Activated CD8-positive, alpha-beta memory T cell treated with anti-CD3 and anti-CD28 coated beads for 24 hours (primary cell): Measurements from ENCODE around the gene CEP152.

Experiments used
- DNase-seq: peaks from one replicate; pipeline ENCODE4 v3.0.0-alpha.2; 2020

The CEP152 gene

DNA sequence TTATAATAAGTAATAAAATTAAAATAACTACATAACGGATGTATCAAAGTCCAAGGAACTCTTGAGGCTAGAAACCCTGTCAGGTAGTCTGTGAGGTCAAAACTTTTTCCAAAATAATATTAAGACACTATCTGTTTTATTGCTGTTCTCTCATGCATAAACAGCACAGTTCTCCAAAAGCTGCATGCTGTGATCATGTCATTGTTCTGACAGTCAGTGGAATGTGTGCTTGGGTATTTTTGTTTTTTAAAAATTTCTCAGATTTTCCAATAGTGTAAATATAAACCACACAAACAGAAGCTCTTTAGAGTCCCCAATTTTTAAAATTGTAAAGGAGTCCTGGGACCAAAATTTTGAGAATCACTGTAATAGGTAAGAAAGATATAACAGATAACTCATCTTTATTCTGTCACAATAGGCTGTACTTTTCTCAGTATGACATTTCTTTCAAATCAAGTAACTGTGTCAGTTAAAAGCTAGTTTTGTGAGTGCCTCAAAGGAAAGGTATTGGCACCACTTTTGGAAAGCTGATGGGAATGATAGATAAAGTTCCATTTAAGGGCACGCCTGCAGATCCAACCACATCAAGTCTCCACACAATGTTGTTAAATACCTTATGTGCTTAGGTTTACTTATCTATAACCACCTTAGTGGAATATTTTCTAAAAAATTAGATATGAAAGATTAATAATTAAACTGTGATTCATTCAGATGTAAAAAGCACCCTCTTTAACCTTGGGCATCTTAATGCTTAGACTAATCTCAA is 49.3 kb downstream of the CEP152 start:
- DNase-seq: no peak

DNA sequence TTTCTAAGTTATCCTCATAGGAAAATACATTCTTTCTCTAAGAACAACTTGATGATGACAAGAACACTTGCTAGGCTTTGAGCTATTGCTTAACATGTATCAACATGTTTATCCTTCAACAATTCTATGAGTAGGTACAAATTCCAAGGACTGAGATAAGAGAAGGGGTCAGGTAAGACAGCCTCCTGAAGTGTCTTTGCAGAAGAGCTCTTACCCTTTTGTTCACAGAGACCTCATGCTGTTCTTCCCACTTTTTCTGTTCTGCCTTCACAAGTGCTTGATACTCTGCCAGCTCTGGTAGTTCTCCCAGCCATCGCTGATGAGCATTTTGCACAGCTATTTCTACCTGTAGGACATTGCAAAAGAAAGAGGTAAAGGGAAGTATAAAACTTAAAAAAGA is 50.9 kb downstream of the CEP152 start:
- DNase-seq: no peak

GRCh38 chr15:48757661-48758060 is 53.2 kb downstream of the CEP152 start:
- no peak for DNase-seq

DNA sequence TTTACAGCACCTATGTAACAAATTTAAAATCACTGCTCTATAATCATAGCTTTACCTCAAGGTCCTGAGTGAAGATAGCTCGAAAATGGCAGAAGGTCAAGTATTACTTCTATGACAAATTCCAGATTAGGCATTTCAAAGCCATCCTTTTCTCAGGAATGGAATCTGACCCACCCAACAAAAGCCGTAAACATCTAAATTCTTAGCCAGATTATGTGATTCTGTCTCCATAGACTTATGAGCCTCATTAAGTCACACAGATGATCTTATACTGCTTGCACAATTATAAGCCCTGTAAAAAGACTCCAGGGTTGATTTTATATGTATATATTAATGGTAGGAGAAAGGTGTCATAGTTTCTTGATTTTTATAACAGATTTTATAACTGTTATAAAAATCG is 56.9 kb downstream of the CEP152 start:
- DNase-seq: no peak

GRCh38 chr15:48751595-48751994 is 59.3 kb downstream of the CEP152 start:
- no peak for DNase-seq

GRCh38 chr15:48748535-48748934 is 62.3 kb downstream of the CEP152 start:
- no peak for DNase-seq

DNA sequence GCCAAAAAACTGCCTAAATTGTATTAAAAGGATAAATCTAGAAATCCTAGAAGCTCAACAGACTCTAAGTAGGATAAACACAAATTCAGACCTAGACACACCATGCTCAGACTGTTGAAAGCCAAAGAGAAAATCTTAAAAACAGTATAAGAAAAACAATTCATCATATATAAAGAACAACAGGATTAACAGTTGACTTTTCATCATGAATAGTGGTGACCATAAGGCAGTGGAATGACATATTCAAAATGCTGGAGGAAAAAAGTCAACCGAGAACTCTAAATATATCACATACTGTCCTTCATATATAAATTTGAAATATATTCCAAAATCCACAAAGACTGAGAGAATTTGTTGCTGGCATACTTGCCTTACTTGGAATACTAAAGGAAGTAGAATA is 77.3 kb downstream of the CEP152 start:
- no peak for DNase-seq

DNA sequence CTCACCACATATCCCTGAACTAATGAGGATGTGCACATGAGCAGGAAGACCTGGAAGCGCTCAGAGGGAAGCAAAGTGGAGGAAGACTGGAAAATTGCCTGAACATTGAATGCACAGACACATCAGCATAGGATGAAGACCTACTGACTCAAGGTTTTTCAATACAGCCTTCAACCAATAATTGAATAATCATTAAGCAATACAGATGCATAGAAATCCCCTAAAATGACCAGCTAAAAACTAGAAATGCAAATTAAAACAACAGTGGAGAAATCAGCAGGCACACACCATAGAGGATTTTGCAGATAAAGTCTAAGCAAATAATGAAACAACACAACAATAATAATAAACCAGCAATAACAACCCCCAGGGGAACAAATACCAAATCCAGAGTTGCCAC is 80.4 kb downstream of the CEP152 start:
- no peak for DNase-seq

DNA sequence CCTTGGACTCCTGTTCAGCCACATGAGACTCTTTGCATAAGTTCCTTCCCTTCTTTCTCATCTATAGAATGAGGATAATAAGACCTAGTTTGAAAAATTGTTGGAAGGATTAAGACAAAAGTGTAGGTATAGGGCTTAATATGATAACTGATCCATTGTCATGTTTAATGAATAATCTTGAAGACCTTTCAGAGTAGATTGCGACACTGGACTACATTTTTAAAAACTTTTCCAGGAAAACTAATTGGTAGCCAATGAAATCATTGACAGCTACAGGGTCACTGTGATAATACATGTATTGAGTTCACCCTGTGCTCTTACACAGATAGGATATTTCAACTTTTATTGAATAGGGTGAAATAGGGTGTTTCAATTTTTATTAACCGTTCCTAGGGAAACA is 86.9 kb downstream of the CEP152 start:
- no peak for DNase-seq

- no peak for DNase-seq
Measured at GRCh38 chr15:48722764-48723661, 87.9 kb downstream of the CEP152 start.

- no peak for DNase-seq
Measured at GRCh38 chr15:48721061-48721810, 89.6 kb downstream of the CEP152 start.

GRCh38 chr15:48720646-48721045 is 90.2 kb downstream of the CEP152 start:
- DNase-seq: no peak

GRCh38 chr15:48719668-48720067 is 91.2 kb downstream of the CEP152 start:
- no peak for DNase-seq

- DNase-seq: no peak
Measured at GRCh38 chr15:48718646-48719045, 92.2 kb downstream of the CEP152 start.

DNA sequence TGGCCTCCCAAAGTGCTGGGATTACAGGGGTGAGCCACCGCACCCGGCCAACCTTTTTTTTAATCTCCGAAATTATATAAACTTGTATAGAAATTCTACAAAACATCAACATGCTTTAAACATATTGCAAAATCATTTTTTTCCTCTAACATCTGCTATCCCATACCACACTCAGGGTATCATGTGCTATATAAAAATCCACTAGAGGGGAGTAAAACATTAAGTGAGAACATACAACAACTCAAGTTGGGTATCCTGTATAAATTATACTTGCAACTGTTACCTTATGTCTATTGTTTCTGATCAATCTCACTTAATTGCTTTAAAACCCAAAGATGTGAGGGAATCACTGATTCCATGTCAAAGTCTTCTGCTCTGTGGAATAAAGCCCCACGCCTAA is 93.4 kb downstream of the CEP152 start:
- DNase-seq: no peak

DNA sequence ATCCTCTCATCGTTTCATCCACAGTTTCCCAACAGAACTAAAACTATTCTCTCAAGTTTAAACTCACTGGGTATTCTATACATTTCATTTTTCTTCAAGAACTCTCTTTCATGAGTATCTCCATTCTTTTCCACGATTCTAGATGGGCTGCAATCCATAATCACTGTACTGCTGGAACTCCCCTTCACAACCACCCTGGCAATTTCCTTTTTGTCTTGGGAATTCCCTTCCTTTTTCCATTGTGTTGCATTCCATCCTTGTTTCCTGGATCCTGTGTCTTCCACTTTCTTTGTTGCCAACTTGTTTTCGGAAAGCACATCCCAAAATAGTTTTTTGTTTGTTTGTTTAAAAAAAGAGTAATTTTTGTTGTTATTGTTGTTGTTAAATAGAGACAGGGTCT is 98.3 kb downstream of the CEP152 start:
- DNase-seq: no peak

GRCh38 chr15:48710952-48711495 is 99.8 kb downstream of the CEP152 start:
- DNase-seq: no peak

GRCh38 chr15:48708641-48709040 is 102.2 kb downstream of the CEP152 start:
- DNase-seq: no peak

- DNase-seq: no peak
Measured at GRCh38 chr15:48705381-48705780, 105.5 kb downstream of the CEP152 start.

DNA sequence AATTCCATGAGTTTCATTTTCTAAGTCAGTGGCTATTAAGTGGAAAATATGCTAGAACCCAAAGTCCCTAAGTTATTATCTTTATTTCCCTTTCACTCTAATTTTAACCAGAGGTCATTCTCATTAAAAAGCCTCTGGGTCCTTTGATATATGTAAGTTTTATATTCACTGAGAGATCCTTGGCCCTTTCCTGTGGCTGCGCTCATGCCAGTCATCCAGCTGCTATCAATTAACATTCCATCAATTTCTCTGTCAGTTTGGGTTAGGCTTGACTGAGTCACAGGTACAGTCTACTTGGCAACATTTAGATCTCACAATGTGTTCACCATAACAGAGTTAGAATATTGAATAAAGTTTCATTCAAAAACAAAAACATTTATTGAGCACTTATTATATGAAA is 107.3 kb downstream of the CEP152 start:
- no peak for DNase-seq

GRCh38 chr15:48702569-48703236 is 108.2 kb downstream of the CEP152 start:
- DNase-seq: no peak

GRCh38 chr15:48696627-48697312 is 114.1 kb downstream of the CEP152 start:
- DNase-seq: no peak
